Epithelial cell of esophagus (primary cell): Measurements from ENCODE around the gene LCOR.

Source experiments
- DNase-seq: peaks from one replicate; pipeline ENCODE4 v3.0.0; 2010; ENCODE audit warnings: low read depth
- H3K4me3 ChIP-seq: 2 replicates; pipeline ENCODE4 v1.5.1; 2011; ENCODE audit warnings: mild to moderate bottlenecking, low read length, control low read depth
- CTCF ChIP-seq: IDR thresholded peaks from 2 replicates; pipeline ENCODE4 v1.5.1; 2011; ENCODE audit warnings: low read depth, mild to moderate bottlenecking, low read length, control low read depth, inconsistent platforms; ENCODE audit not compliant: insufficient read depth; ENCODE audit errors: missing control alignments

The LCOR gene

DNA sequence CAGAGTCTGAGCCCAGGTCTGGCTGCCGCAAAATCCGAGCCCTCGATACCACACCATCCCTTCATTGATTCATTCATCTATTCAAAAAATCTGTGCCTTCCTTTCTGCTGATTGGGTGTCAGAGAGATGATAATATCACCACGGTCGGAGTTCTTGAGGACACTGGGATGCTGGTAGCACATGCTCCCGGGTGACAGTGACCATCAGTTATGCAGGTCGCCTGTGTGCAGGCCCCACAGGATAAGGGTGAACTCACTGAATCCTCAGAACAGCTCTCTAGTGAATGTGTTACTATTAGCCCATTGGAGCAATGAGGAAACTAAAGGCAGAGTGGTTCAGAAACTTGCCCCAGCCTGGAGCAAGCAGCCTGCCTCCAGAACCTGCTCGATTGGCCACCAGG lies 208.6 kb downstream of the LCOR start:
- no peak for TF ChIP-seq CTCF
- no peak overlapping the region for H3K4me3 ChIP-seq
- no peak for DNase-seq

DNA sequence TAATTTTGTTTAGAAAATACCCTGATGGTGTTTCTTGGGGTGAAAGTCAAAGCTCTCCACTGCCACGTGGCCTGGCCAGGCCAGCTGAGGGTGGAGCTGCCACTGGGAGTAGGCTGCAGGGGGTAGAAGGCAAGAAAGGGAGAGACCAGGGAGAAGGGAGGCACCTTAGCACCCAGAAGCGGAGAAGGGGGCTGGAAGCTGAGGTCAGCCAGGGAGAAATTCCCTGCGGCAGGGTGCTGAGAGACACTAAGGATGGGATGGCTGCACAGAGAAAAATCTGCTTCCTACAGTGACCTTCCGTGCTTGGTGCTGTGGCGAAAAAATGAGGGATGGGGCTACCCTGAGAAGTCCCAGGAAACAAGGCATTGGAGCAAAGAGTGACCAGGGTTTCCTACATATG lies 210.0 kb downstream of the LCOR start:
- H3K4me3 ChIP-seq, result no peak overlapping the region
- TF ChIP-seq CTCF, result no peak
- no peak for DNase-seq

DNA sequence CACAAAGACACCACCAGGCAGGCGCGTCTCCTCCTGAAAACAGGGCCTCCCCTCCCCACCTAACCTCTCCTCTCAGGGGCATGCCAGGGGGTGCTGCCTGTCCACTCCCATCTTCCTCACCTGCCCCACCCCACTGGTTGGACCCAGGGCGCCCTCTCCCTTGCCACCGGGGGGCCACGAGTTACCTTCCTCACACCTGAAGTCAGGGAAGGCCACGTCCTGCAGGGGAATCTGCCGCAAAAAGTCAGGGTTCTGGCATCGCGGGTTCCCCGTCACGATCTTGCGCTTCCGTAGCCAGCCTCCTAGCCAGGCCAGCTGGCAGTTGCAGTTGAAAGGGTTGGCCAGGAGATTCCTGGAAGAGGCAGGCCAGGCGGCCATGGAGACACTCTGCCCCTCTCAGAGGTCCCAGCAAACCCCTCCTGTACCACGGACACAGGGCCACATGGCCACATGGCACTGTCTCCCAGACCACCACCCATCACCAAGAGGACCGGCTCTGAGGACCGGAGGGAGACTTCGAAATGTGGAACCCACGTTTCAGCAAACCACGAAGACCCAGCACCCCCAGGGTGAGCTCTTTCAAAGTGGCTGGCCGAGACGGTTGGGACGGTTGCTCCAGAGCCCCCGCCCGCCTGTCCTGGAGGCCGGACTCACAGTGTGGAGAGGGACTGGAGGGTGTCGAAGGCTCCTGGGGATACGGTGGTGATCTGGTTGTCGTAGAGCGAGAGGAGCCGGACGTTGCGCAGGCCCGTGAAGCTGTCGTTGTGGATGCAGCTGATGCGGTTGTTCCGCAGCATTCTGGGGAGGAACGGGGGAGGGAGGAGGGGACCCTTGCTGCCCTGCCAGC lies 210.8 kb downstream of the LCOR start:
- H3K4me3 ChIP-seq, result no peak overlapping the region
- no peak for TF ChIP-seq CTCF
- DNase-seq, result no peak

DNA sequence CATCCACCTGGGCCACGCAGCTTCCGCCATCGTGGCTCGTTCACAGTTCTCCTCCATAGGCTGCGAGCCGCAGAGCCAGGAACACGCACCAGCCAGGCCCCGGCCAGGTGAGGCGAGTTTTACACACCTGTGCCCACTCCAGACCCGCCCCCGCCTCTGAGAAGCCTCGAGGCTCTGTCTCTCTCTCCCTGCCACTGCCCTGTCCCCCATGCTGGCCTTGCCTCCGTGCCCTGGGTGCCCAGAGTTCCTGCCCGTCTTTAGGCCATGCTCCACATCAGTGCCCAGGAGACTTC lies 211.4 kb downstream of the LCOR start:
- H3K4me3 ChIP-seq, result no peak overlapping the region
- TF ChIP-seq CTCF, result no peak
- DNase-seq, result no peak
